GM12878 (cell line): ENCODE results near the gene SPTAN1. TPM values are rescaled to one million over a fixed set of nuclear protein-coding genes. Genes with fewer than 3 reads are reported as not detected.

Experiments
- CHD1 ChIP-seq: IDR thresholded peaks from 2 replicates; pipeline ENCODE4 v1.6.1; 2012; ENCODE audit warnings: low read depth, low read length, improper control_type of control experiment
- FOS ChIP-seq: IDR thresholded peaks from 3 replicates; pipeline ENCODE4 v1.6.1; 2011; ENCODE audit warnings: borderline replicate concordance; ENCODE audit not compliant: insufficient read length; ENCODE audit errors: extremely low read depth
- FOXM1 ChIP-seq: IDR thresholded peaks from 2 replicates; pipeline ENCODE4 v1.6.1; 2012; ENCODE audit warnings: low read depth, mild to moderate bottlenecking, inconsistent platforms, low read length, moderate library complexity
- MTA2 ChIP-seq: fragments of 450-650 bp; IDR thresholded peaks from 2 replicates; pipeline ENCODE4 v1.6.1; 2016; ENCODE audit warnings: low read depth, mild to moderate bottlenecking, moderate library complexity
- NBN ChIP-seq: fragments of 450-650 bp; IDR thresholded peaks from 2 replicates; pipeline ENCODE4 v1.6.1; 2016
- PAX8 ChIP-seq: fragments of 450-650 bp; IDR thresholded peaks from 2 replicates; pipeline ENCODE4 v1.6.1; 2017; ENCODE audit warnings: mild to moderate bottlenecking, moderate library complexity
- RAD21 ChIP-seq: IDR thresholded peaks from 2 replicates; pipeline ENCODE4 v1.6.1; 2011; ENCODE audit warnings: mild to moderate bottlenecking, low read depth, low read length, moderate library complexity; ENCODE audit not compliant: insufficient read depth
- RAD51 ChIP-seq: fragments of 450-650 bp; IDR thresholded peaks from 2 replicates; pipeline ENCODE4 v1.6.1; 2016; ENCODE audit warnings: moderate library complexity, mild to moderate bottlenecking, inconsistent platforms
- RB1 ChIP-seq: fragments of 450-650 bp; formaldehyde crosslinking; IDR thresholded peaks from 2 replicates; pipeline ENCODE4 v1.6.1; 2017; ENCODE audit warnings: mild to moderate bottlenecking, borderline replicate concordance
- SIN3A ChIP-seq: IDR thresholded peaks from 2 replicates; pipeline ENCODE4 v1.6.1; 2012; ENCODE audit warnings: low read depth, low read length, improper control_type of control experiment
- SP1 ChIP-seq: IDR thresholded peaks from one replicate; pipeline ENCODE4 v1.6.1; 2011; ENCODE audit warnings: low read depth, low read length
- SPI1 ChIP-seq: IDR thresholded peaks from 2 replicates; pipeline ENCODE4 v1.6.1; 2011; ENCODE audit warnings: low read depth, mild to moderate bottlenecking, low read length, moderate library complexity, borderline replicate concordance; ENCODE audit not compliant: insufficient read depth
- polyA plus RNA-seq, 11 experiments: library from polyadenylated mRNA; depleted of rRNA in 4 of 11; unstranded in 6 of 11; stranded (reverse) in 5 of 11; fragments of >200 nt; fragmentation: Nextera tagmentation in 4 of 11; fragmentation: Illumina TruSeq in 1 of 11; extraction: Ambion mirVana in 4 of 11; extraction: Trizol in 1 of 11; gene quantifications; 1 replicate in 1 of 11; 2 replicates in 10 of 11; pipeline versions ENCODE4 v1.2.1 to v1.2.3, GENCODE V29; 2011 to 2016; ENCODE audit warnings: inconsistent platforms in 2 of 11, missing spikeins in 2 of 11, low read depth in 1 of 11
- total RNA-seq, 4 experiments: library from RNA; depleted of rRNA in 3 of 4; stranded (reverse); fragments of >200 nt in 3 of 4; fragmentation: Illumina TruSeq in 1 of 4; extraction: Trizol in 1 of 4; gene quantifications; 2 replicates each; pipeline versions ENCODE4 v1.2.1 to v1.2.3, GENCODE V29; 2013 to 2021
- TF ChIP-seq, protein P1 (sequence below): fragments of 450-650 bp; formaldehyde crosslinking; IDR thresholded peaks from 2 replicates; pipeline ENCODE4 v1.5.0; 2022; ENCODE audit warnings: mild to moderate bottlenecking, missing genetic modification characterization
- TF ChIP-seq, protein P2 (sequence below): IDR thresholded peaks from 2 replicates; pipeline ENCODE4 v1.6.1; 2011; ENCODE audit warnings: low read depth, mild to moderate bottlenecking, low read length, moderate library complexity, borderline replicate concordance; ENCODE audit errors: extremely low read depth
- TF ChIP-seq, protein P3 (sequence below): fragments of 450-650 bp; IDR thresholded peaks from 2 replicates; pipeline ENCODE4 v1.6.1; 2018; ENCODE audit warnings: mild to moderate bottlenecking, low read depth, moderate library complexity; ENCODE audit not compliant: partially characterized antibody
- TF ChIP-seq, protein P4 (sequence below): fragments of 450-650 bp; IDR thresholded peaks from 2 replicates; pipeline ENCODE4 v1.6.1; 2017; ENCODE audit warnings: antibody characterized with exemption, mild to moderate bottlenecking, moderate library complexity
- TF ChIP-seq, protein P5 (sequence below): IDR thresholded peaks from 2 replicates; pipeline ENCODE4 v1.6.1; 2011; ENCODE audit warnings: low read depth, low read length, improper control_type of control experiment, borderline replicate concordance

SPTAN1 gene
- total and polyA plus RNA-seq, 10 of the 15 experiments (the other 5 are each of a cell fraction or from before 2014, with no cell fraction given) = 18.7 to 156 (median 73.6) TPM

DNA sequence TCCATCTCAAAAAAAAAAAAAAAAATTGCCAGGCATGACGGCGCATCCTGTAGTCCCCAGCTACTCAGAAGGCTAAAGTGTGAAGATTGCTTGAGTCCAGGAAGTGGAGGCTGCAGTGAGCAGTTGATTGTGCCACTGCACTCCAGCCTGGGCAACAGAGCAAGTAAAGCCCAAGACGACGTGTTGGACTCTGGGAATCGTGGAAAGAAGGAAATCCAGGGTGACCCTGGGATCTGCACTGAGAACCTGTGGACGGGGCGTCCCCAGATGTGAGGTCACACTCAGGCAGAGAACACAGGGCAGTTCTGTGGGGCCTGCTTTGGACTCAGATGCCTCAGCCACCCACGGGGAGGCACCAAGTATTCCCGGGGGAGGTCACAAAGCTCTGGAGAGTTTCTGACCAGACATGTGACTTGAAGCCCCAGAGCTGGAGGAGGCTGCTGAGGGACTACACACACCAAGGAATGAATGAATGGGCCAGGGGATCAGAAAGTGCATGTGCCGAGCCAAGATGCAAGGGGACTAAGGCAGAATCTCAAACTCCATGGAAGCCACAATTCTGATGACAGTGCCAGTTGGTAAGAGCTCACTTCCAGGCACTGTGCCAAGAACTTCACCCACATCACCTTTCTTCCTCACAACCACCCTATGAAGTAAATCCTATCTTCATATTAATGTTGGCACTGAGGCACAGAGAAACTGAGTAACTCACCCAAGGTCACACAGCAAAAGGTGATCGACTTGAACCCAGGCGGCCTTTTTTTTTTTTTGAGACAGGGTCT is 91.3 kb downstream of the SPTAN1 start (continued):
- TF ChIP-seq, protein P1, sequence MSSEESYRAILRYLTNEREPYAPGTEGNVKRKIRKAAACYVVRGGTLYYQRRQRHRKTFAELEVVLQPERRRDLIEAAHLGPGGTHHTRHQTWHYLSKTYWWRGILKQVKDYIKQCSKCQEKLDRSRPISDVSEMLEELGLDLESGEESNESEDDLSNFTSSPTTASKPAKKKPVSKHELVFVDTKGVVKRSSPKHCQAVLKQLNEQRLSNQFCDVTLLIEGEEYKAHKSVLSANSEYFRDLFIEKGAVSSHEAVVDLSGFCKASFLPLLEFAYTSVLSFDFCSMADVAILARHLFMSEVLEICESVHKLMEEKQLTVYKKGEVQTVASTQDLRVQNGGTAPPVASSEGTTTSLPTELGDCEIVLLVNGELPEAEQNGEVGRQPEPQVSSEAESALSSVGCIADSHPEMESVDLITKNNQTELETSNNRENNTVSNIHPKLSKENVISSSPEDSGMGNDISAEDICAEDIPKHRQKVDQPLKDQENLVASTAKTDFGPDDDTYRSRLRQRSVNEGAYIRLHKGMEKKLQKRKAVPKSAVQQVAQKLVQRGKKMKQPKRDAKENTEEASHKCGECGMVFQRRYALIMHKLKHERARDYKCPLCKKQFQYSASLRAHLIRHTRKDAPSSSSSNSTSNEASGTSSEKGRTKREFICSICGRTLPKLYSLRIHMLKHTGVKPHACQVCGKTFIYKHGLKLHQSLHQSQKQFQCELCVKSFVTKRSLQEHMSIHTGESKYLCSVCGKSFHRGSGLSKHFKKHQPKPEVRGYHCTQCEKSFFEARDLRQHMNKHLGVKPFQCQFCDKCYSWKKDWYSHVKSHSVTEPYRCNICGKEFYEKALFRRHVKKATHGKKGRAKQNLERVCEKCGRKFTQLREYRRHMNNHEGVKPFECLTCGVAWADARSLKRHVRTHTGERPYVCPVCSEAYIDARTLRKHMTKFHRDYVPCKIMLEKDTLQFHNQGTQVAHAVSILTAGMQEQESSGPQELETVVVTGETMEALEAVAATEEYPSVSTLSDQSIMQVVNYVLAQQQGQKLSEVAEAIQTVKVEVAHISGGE (CRISPR knock-in tag) = no peak
- peak; percentile 57; the same call in 1 of the 2 replicates for TF ChIP-seq MTA2
- TF ChIP-seq RB1 = peak; percentile 94; the same call in 1 of the 2 replicates
- TF ChIP-seq CHD1 = no peak
- TF ChIP-seq SP1 = no peak
- TF ChIP-seq, protein P2, sequence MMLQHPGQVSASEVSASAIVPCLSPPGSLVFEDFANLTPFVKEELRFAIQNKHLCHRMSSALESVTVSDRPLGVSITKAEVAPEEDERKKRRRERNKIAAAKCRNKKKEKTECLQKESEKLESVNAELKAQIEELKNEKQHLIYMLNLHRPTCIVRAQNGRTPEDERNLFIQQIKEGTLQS = no peak
- no peak for TF ChIP-seq FOS
- no peak for TF ChIP-seq SPI1
- TF ChIP-seq, protein P3, sequence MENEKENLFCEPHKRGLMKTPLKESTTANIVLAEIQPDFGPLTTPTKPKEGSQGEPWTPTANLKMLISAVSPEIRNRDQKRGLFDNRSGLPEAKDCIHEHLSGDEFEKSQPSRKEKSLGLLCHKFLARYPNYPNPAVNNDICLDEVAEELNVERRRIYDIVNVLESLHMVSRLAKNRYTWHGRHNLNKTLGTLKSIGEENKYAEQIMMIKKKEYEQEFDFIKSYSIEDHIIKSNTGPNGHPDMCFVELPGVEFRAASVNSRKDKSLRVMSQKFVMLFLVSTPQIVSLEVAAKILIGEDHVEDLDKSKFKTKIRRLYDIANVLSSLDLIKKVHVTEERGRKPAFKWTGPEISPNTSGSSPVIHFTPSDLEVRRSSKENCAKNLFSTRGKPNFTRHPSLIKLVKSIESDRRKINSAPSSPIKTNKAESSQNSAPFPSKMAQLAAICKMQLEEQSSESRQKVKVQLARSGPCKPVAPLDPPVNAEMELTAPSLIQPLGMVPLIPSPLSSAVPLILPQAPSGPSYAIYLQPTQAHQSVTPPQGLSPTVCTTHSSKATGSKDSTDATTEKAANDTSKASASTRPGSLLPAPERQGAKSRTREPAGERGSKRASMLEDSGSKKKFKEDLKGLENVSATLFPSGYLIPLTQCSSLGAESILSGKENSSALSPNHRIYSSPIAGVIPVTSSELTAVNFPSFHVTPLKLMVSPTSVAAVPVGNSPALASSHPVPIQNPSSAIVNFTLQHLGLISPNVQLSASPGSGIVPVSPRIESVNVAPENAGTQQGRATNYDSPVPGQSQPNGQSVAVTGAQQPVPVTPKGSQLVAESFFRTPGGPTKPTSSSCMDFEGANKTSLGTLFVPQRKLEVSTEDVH = no peak
- no peak for TF ChIP-seq FOXM1
- no peak for TF ChIP-seq RAD21
- TF ChIP-seq RAD51 = peak; percentile 85
- TF ChIP-seq PAX8 = no peak
- no peak for TF ChIP-seq SIN3A
- TF ChIP-seq, protein P4, sequence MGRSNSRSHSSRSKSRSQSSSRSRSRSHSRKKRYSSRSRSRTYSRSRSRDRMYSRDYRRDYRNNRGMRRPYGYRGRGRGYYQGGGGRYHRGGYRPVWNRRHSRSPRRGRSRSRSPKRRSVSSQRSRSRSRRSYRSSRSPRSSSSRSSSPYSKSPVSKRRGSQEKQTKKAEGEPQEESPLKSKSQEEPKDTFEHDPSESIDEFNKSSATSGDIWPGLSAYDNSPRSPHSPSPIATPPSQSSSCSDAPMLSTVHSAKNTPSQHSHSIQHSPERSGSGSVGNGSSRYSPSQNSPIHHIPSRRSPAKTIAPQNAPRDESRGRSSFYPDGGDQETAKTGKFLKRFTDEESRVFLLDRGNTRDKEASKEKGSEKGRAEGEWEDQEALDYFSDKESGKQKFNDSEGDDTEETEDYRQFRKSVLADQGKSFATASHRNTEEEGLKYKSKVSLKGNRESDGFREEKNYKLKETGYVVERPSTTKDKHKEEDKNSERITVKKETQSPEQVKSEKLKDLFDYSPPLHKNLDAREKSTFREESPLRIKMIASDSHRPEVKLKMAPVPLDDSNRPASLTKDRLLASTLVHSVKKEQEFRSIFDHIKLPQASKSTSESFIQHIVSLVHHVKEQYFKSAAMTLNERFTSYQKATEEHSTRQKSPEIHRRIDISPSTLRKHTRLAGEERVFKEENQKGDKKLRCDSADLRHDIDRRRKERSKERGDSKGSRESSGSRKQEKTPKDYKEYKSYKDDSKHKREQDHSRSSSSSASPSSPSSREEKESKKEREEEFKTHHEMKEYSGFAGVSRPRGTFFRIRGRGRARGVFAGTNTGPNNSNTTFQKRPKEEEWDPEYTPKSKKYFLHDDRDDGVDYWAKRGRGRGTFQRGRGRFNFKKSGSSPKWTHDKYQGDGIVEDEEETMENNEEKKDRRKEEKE = no peak
- TF ChIP-seq, protein P5, sequence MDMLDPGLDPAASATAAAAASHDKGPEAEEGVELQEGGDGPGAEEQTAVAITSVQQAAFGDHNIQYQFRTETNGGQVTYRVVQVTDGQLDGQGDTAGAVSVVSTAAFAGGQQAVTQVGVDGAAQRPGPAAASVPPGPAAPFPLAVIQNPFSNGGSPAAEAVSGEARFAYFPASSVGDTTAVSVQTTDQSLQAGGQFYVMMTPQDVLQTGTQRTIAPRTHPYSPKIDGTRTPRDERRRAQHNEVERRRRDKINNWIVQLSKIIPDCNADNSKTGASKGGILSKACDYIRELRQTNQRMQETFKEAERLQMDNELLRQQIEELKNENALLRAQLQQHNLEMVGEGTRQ = no peak; the same call in 1 of the 2 replicates
- TF ChIP-seq NBN = peak; percentile 94
